ENCODE results near the gene WWOX. TPM values are rescaled to one million over a fixed set of nuclear protein-coding genes. Genes with fewer than 3 reads are reported as not detected.

The WWOX gene
- total and polyA plus RNA-seq, 2 donors, result 15.4 to 23.9 TPM

DNA sequence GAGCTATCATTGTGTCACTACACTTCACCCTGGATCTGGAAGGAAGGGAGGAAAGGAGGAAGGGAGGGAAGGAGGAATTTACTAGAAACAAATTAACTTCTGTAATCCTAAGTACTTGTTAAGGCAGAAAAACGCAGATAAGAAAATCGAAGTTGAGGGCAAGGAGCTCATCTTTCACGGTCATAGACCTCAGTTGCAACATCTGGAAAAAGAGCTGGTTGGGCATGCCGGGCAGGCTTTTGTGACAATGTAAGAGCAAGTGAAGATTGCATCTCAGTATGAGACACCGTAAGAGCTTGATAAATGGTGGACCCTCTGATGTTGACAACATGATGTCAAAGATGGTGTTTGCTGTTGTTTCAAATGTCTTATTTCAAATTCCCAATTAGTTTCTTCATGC, 779.6 kb downstream of the WWOX start:
- Histone ChIP-seq H3K27ac (ENCODE audit: low read depth in 1 of 2, low read length in 1 of 2) (no peak overlapping the region), H3K9me3 (ENCODE audit: control insufficient read depth in 2 of 2, insufficient read depth in 1 of 2, low read length in 1 of 2) (no peaks in the 10 kb centered on the region), H3K27me3 (ENCODE audit: control insufficient read depth in 2 of 2, insufficient read depth in 1 of 2, low read length in 1 of 2) (no peaks in the 10 kb centered on the region), H3K4me3 (ENCODE audit: low read length in 2 of 2) (no peak overlapping the region), H3K4me1 (ENCODE audit: control insufficient read depth in 2 of 2, insufficient read depth in 2 of 2, low read length in 2 of 2) (no peaks in the 10 kb centered on the region), H3K36me3 (ENCODE audit: control insufficient read depth in 2 of 2, insufficient read depth in 2 of 2, low read length in 1 of 2) (no peaks in the 10 kb centered on the region)
- WGBS, result 97% methylated on average over 5 of the region's 5 CpGs
- no peak for DNase-seq (ENCODE audit: low read depth in 6 of 9, low spot score in 9 of 9)

DNA sequence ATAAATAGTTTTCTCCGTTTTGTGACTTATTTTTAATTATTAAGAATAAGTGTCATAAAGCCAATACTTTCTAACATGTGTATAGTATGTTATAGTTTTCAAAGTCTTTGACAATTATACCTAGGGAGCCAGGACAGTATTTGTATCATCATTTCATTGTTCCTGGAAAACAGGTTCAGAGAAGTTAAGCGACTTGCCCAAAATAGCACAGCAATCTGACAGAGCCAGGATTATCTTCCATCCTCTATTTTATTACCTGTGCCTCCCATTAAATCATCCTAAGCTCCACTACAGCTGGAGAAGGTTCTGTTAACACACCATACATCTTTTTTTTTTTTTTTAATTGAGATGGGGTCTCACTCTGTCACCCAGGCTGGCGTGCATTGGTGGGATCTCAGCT, 782.7 kb downstream of the WWOX start:
- H3K27ac ChIP-seq (ENCODE audit: low read depth in 1 of 2, low read length in 1 of 2), result no peak overlapping the region
- no peaks in the 10 kb centered on the region for H3K36me3 ChIP-seq (ENCODE audit: control insufficient read depth in 2 of 2, insufficient read depth in 2 of 2, low read length in 1 of 2)
- WGBS, result 98% methylated on average over 3 of the region's 3 CpGs
- H3K27me3 ChIP-seq (ENCODE audit: control insufficient read depth in 2 of 2, insufficient read depth in 1 of 2, low read length in 1 of 2), result no peaks in the 10 kb centered on the region
- H3K4me3 ChIP-seq (ENCODE audit: low read length in 2 of 2), result no peak overlapping the region
- H3K9me3 ChIP-seq (ENCODE audit: control insufficient read depth in 2 of 2, insufficient read depth in 1 of 2, low read length in 1 of 2), result no peaks in the 10 kb centered on the region
- no peak for DNase-seq (ENCODE audit: low read depth in 6 of 9, low spot score in 9 of 9)
- H3K4me1 ChIP-seq (ENCODE audit: control insufficient read depth in 2 of 2, insufficient read depth in 2 of 2, low read length in 2 of 2), result no peaks in the 10 kb centered on the region

DNA sequence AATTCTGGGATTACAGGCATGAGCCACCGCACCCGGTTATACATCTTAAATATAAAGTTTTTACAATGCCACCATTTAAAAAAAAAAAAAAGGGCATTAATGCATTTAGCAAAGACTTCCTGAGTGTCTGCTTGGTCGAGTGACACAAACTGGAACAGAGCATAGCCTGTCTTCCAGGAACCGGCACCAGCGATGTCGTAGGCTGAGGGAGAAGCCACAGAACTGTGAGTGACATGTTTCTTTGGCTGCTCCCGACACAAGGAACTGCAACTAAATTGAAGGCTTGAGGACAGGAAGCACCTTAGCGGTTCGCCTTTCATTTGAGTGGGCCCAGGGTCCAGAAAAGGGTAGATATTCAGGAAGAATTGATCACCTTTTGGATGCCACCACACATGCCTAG, 783.3 kb downstream of the WWOX start:
- Histone ChIP-seq H3K36me3 (ENCODE audit: control insufficient read depth in 2 of 2, insufficient read depth in 2 of 2, low read length in 1 of 2) (no peaks in the 10 kb centered on the region), H3K27ac (ENCODE audit: low read depth in 1 of 2, low read length in 1 of 2) (no peak overlapping the region), H3K9me3 (ENCODE audit: control insufficient read depth in 2 of 2, insufficient read depth in 1 of 2, low read length in 1 of 2) (no peaks in the 10 kb centered on the region), H3K4me3 (ENCODE audit: low read length in 2 of 2) (no peak overlapping the region), H3K4me1 (ENCODE audit: control insufficient read depth in 2 of 2, insufficient read depth in 2 of 2, low read length in 2 of 2) (no peaks in the 10 kb centered on the region), H3K27me3 (ENCODE audit: control insufficient read depth in 2 of 2, insufficient read depth in 1 of 2, low read length in 1 of 2) (no peaks in the 10 kb centered on the region)
- DNase-seq (ENCODE audit: low read depth in 6 of 9, low spot score in 9 of 9), result peak in 1 of 9 donors; percentile 6
- 66% methylated on average over 9 of the region's 9 CpGs for WGBS

DNA sequence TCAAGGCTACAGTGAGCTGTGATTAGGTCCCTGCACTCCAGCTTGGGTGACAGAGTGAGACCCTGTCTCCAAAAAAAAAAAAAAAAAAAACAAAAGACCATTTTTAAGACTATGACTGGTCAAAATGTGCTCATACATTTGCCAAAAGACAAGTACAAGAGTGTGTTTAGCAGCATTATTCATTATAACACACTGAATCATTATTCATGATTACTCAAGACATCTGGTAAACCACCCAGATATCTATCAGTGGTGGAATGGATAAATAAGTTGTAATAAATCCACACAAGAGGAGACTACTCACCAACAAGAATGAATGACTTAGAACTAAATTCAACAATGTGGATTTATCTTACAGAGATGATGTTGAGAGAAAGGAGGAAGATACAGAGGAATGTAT, 784.8 kb downstream of the WWOX start:
- Histone ChIP-seq H3K4me1 (ENCODE audit: control insufficient read depth in 2 of 2, insufficient read depth in 2 of 2, low read length in 2 of 2) (no peaks in the 10 kb centered on the region), H3K4me3 (ENCODE audit: low read length in 2 of 2) (no peak overlapping the region), H3K27me3 (ENCODE audit: control insufficient read depth in 2 of 2, insufficient read depth in 1 of 2, low read length in 1 of 2) (no peaks in the 10 kb centered on the region), H3K36me3 (ENCODE audit: control insufficient read depth in 2 of 2, insufficient read depth in 2 of 2, low read length in 1 of 2) (no peaks in the 10 kb centered on the region), H3K27ac (ENCODE audit: low read depth in 1 of 2, low read length in 1 of 2) (no peak overlapping the region), H3K9me3 (ENCODE audit: control insufficient read depth in 2 of 2, insufficient read depth in 1 of 2, low read length in 1 of 2) (no peaks in the 10 kb centered on the region)
- DNase-seq (ENCODE audit: low read depth in 6 of 9, low spot score in 9 of 9), result no peak

DNA sequence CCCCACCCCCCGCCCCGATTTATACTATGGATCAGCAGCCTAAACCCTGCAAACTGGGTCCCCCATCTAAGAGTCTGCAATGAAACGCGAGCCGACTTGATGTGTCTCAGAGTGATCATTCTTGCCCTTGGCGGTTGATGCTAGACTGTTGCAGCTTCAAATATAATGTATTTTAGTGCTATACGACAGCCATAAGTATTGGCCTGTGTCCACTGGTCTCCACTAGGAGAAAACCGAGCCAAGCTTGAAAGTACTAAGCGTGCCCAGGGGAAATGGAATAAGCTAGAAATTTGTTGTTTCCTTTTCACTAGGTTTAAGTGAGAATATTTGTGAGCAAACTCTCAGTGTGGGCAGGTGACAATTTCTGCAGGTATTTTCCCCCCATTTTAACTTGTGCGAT, 789.9 kb downstream of the WWOX start:
- H3K36me3 ChIP-seq (ENCODE audit: control insufficient read depth in 2 of 2, insufficient read depth in 2 of 2, low read length in 1 of 2), result no peaks in the 10 kb centered on the region
- peaks cover 0 to 4% of the 10 kb centered on the region in 2 donors for H3K4me1 ChIP-seq (ENCODE audit: control insufficient read depth in 2 of 2, insufficient read depth in 2 of 2, low read length in 2 of 2)
- no peaks in the 10 kb centered on the region for H3K9me3 ChIP-seq (ENCODE audit: control insufficient read depth in 2 of 2, insufficient read depth in 1 of 2, low read length in 1 of 2)
- DNase-seq (ENCODE audit: low read depth in 6 of 9, low spot score in 9 of 9), result no peak
- H3K27ac ChIP-seq (ENCODE audit: low read depth in 1 of 2, low read length in 1 of 2), result no peak overlapping the region
- WGBS, result 95% methylated on average over 10 of the region's 10 CpGs
- H3K4me3 ChIP-seq (ENCODE audit: low read length in 2 of 2), result no peak overlapping the region
- H3K27me3 ChIP-seq (ENCODE audit: control insufficient read depth in 2 of 2, insufficient read depth in 1 of 2, low read length in 1 of 2), result no peaks in the 10 kb centered on the region

DNA sequence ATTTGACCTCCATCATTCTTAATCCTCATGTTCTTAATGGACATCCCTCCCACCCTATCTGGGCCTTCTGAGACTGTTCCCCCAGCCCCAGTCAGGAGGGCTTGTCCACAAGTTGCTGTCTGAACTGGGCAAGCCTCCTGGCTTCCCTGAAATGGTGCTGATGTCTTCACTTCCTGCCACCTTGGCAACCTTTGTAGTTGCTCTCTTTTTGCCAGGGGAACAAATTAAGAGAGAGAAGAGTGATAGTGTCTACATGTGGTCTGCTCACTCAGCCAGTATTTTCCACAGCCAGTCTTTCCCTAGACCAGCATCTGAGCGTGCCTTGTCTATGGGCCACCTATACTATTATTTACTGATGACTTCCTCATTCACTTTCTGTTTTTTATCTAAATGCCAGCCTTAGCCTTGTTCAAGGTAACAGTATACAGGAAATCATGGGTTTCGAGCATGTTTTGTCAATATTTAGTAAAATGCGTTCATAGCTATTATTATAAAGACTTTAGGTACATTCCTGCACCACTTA, 791.0 kb downstream of the WWOX start:
- peak in 3 of 9 donors; percentile 7 to 31 (median 12) for DNase-seq (ENCODE audit: low read depth in 6 of 9, low spot score in 9 of 9)
- Histone ChIP-seq H3K9me3 (ENCODE audit: control insufficient read depth in 2 of 2, insufficient read depth in 1 of 2, low read length in 1 of 2) (no peaks in the 10 kb centered on the region), H3K4me1 (ENCODE audit: control insufficient read depth in 2 of 2, insufficient read depth in 2 of 2, low read length in 2 of 2) (peaks cover 0 to 4% of the 10 kb centered on the region in 2 donors), H3K36me3 (ENCODE audit: control insufficient read depth in 2 of 2, insufficient read depth in 2 of 2, low read length in 1 of 2) (no peaks in the 10 kb centered on the region), H3K4me3 (ENCODE audit: low read length in 2 of 2) (no peak overlapping the region), H3K27ac (ENCODE audit: low read depth in 1 of 2, low read length in 1 of 2) (no peak overlapping the region), H3K27me3 (ENCODE audit: control insufficient read depth in 2 of 2, insufficient read depth in 1 of 2, low read length in 1 of 2) (no peaks in the 10 kb centered on the region)
- WGBS, result 95% methylated on average over 3 of the region's 3 CpGs

DNA sequence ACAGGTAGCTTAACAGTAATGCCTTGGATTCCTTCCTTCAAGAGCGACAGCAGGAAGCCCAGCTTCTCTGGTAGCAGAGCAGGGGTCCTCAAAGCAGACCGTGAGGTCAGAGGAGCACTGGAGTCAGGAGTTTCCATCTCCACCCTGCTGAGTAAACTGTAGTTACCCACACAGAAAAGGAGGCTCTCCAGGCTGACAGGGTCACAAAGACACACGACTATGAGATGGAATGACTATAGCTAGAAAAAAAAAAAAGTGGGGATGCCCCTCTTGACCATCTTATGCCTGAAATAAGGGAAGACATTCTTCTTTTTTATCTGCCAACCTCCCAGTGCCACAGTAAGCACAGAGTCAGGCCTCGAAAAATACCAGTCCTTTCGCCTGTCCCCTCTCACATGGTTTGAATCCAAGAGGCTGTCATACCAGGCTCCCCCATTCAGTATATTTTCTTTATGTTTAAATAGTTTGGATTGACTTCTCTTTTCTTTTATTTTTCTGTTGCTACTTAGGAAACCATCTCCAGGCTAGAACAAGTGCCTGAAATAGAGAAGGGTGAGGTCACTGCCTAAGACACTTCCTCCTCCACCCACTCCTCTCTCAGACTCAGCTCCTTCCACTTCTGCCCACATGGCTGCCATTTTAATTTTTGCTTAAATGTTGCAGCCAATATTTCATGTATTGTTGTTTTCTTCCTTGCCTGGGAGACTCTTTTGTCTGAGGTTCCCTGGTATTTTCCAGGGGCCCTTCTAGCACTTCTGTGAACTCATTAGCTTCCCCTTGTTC, 793.7 kb downstream of the WWOX start:
- H3K27ac ChIP-seq (ENCODE audit: low read depth in 1 of 2, low read length in 1 of 2), result no peak overlapping the region
- no peaks in the 10 kb centered on the region for H3K9me3 ChIP-seq (ENCODE audit: control insufficient read depth in 2 of 2, insufficient read depth in 1 of 2, low read length in 1 of 2)
- DNase-seq (ENCODE audit: low read depth in 6 of 9, low spot score in 9 of 9), result no peak
- WGBS, result 99% methylated on average over 5 of the region's 5 CpGs
- H3K36me3 ChIP-seq (ENCODE audit: control insufficient read depth in 2 of 2, insufficient read depth in 2 of 2, low read length in 1 of 2), result no peaks in the 10 kb centered on the region
- no peak overlapping the region for H3K4me3 ChIP-seq (ENCODE audit: low read length in 2 of 2)
- no peaks in the 10 kb centered on the region for H3K27me3 ChIP-seq (ENCODE audit: control insufficient read depth in 2 of 2, insufficient read depth in 1 of 2, low read length in 1 of 2)
- H3K4me1 ChIP-seq (ENCODE audit: control insufficient read depth in 2 of 2, insufficient read depth in 2 of 2, low read length in 2 of 2), result peaks cover 0 to 4% of the 10 kb centered on the region in 2 donors

DNA sequence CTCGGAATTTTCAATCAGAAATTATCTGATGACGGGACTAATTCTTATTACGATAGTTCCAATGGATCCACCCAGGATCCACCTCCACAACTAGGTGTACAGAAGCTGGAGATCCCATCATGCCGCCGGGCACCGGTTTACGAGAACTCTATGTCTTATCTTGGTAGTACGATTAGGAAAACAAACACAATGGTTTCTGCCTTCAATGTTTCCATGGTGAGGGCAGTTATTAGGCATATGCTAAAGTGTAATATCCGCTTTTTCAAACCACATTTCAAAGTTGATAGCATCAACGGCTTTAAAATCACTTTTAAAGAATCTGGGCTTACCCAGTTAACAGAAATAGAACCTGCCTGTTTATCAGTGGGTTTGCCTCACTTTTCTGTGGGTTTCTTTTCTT, 795.4 kb downstream of the WWOX start:
- no peak overlapping the region for H3K4me3 ChIP-seq (ENCODE audit: low read length in 2 of 2)
- no peak overlapping the region for H3K27ac ChIP-seq (ENCODE audit: low read depth in 1 of 2, low read length in 1 of 2)
- H3K27me3 ChIP-seq (ENCODE audit: control insufficient read depth in 2 of 2, insufficient read depth in 1 of 2, low read length in 1 of 2), result no peaks in the 10 kb centered on the region
- WGBS, result 97% methylated on average over 10 of the region's 10 CpGs
- no peak for DNase-seq (ENCODE audit: low read depth in 6 of 9, low spot score in 9 of 9)
- H3K9me3 ChIP-seq (ENCODE audit: control insufficient read depth in 2 of 2, insufficient read depth in 1 of 2, low read length in 1 of 2), result no peaks in the 10 kb centered on the region
- H3K4me1 ChIP-seq (ENCODE audit: control insufficient read depth in 2 of 2, insufficient read depth in 2 of 2, low read length in 2 of 2), result peaks cover 0 to 4% of the 10 kb centered on the region in 2 donors
- H3K36me3 ChIP-seq (ENCODE audit: control insufficient read depth in 2 of 2, insufficient read depth in 2 of 2, low read length in 1 of 2), result no peaks in the 10 kb centered on the region

DNA sequence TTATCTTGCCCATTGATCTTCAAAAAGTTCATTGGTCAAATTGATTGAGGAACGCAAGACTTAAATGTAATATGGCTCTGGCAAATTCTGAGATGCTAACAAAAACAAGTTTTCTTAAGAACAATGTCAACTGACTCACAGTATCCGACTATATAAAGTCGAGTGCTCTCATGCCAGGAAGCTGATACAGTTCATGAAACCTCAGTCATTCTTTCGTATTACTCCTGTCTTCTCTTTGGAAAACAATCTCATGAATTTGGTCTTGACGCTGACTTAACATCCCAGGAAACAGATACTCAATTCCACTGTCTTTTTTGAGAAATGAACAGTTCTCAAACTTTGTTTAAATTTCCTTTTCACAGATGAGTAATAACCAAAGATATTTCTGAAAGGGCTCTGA, 796.2 kb downstream of the WWOX start:
- DNase-seq (ENCODE audit: low read depth in 6 of 9, low spot score in 9 of 9), result no peak
- Histone ChIP-seq H3K4me3 (ENCODE audit: low read length in 2 of 2) (no peak overlapping the region), H3K9me3 (ENCODE audit: control insufficient read depth in 2 of 2, insufficient read depth in 1 of 2, low read length in 1 of 2) (no peaks in the 10 kb centered on the region), H3K27ac (ENCODE audit: low read depth in 1 of 2, low read length in 1 of 2) (no peak overlapping the region), H3K27me3 (ENCODE audit: control insufficient read depth in 2 of 2, insufficient read depth in 1 of 2, low read length in 1 of 2) (no peaks in the 10 kb centered on the region), H3K36me3 (ENCODE audit: control insufficient read depth in 2 of 2, insufficient read depth in 2 of 2, low read length in 1 of 2) (no peaks in the 10 kb centered on the region), H3K4me1 (ENCODE audit: control insufficient read depth in 2 of 2, insufficient read depth in 2 of 2, low read length in 2 of 2) (no peaks in the 10 kb centered on the region)
- 91% methylated on average over 5 of the region's 5 CpGs for WGBS
